HepG2 (cell line): Measurements from ENCODE around the gene AGT. TPM values are rescaled to one million over a fixed set of nuclear protein-coding genes. Genes with fewer than 3 reads are reported as not detected.

ENCODE experiments used
- ATAC-seq: fragments of 200-7000 bp; cut with Tn5 transposase; 3 replicates; pipeline ENCODE4 v1.9.1; 2020; ENCODE audit warnings: mild to moderate bottlenecking, moderate library complexity
- BruUV-seq: library from RNA; stranded (reverse); fragments of 400-500 nt; replicated peaks from 2 replicates; lab custom pipeline; 2021; lab: Mats Ljungman, UMichigan
- CTCF ChIA-PET: fragments of 300-600 bp; formaldehyde crosslinking; extraction: SDS; loops from one replicate; lab custom pipeline; 2021; ENCODE audit warnings: low total read pairs, inconsistent platforms, low intra/inter-chr PET ratio; lab: Yijun Ruan, JAX
- POLR2A ChIA-PET: fragments of 350-600 bp; sonication (Branson Sonifier 250); formaldehyde crosslinking; loops from one replicate; lab custom pipeline; 2020; ENCODE audit warnings: antibody characterized with exemption, inconsistent platforms; lab: Yijun Ruan, JAX
- DNase-seq: peaks from one replicate; pipeline ENCODE4 v3.0.0-alpha.2; 2015; ENCODE audit warnings: low spot score
- FAIRE-seq: peaks from 3 replicates; lab custom pipeline; 2011; peaks lifted over from hg19 to GRCh38; lab: Jason Lieb, UNC
- H2AFZ ChIP-seq: one replicate; pipeline ENCODE4 v1.6.1; 2011; ENCODE audit warnings: low read length, inconsistent platforms
- H3K27ac ChIP-seq: fragments of 300-600 bp; 3 replicates; pipeline ENCODE4 v1.8.0; 2011; ENCODE audit warnings: mixed run types, mild to moderate bottlenecking, mixed read lengths, low read length, inconsistent platforms; ENCODE audit not compliant: insufficient read depth; ENCODE audit errors: extremely low read length
- H3K27me3 ChIP-seq, 2 experiments: fragments of 200-600 bp in 1 of 2; 2 replicates in 1 of 2; 3 replicates in 1 of 2; pipeline versions ENCODE4 v1.6.0 to v1.8.0; 2011; ENCODE audit warnings: low read length in 2 of 2, mild to moderate bottlenecking in 2 of 2, moderate library complexity in 2 of 2, inconsistent platforms in 1 of 2; ENCODE audit not compliant: insufficient read depth in 2 of 2, control insufficient read depth in 1 of 2
- H3K36me3 ChIP-seq, 2 experiments: fragments of 200-600 bp in 1 of 2; replicated peaks in 1 of 2; 2 replicates in 1 of 2; 3 replicates in 1 of 2; pipeline versions ENCODE4 v1.5.1 to v1.8.0; 2011; ENCODE audit warnings: low read length in 2 of 2, inconsistent platforms in 1 of 2; ENCODE audit not compliant: insufficient read depth in 2 of 2, control insufficient read depth in 1 of 2
- H3K4me1 ChIP-seq: 2 replicates; pipeline ENCODE4 v1.5.1; 2012; ENCODE audit warnings: low read length, inconsistent platforms; ENCODE audit not compliant: insufficient read depth
- H3K4me2 ChIP-seq: 2 replicates; pipeline ENCODE4 v1.6.0; 2011; ENCODE audit warnings: low read depth, low read length, inconsistent platforms
- H3K4me3 ChIP-seq, 3 experiments: fragments of 200-600 bp in 1 of 3; sonication (generic), shearing (Covaris generic) in 1 of 3; replicated peaks in 1 of 3; 2 replicates each; pipeline ENCODE4 v1.5.1; 2011 to 2016; ENCODE audit warnings: low read length in 3 of 3, inconsistent platforms in 2 of 3, low read depth in 2 of 3, mild to moderate bottlenecking in 2 of 3, control low read depth in 1 of 3, mixed read lengths in 1 of 3; ENCODE audit not compliant: insufficient read depth in 1 of 3
- H3K79me2 ChIP-seq: one replicate; pipeline ENCODE4 v1.6.1; 2011; ENCODE audit warnings: low read length, inconsistent platforms; ENCODE audit not compliant: insufficient read depth
- H3K9ac ChIP-seq: 2 replicates; pipeline ENCODE4 v1.6.0; 2011; ENCODE audit warnings: mild to moderate bottlenecking, low read depth, low read length, inconsistent platforms; ENCODE audit not compliant: insufficient read depth
- H3K9me3 ChIP-seq: 2 replicates; pipeline ENCODE4 v1.5.1; 2012; ENCODE audit warnings: mild to moderate bottlenecking, low read length
- H4K20me1 ChIP-seq: 2 replicates; pipeline ENCODE4 v1.6.0; 2011; ENCODE audit warnings: inconsistent platforms, mild to moderate bottlenecking, low read length, moderate library complexity; ENCODE audit not compliant: insufficient read depth
- GABPB1 ChIP-seq: IDR thresholded peaks from 2 replicates; pipeline ENCODE4 v1.6.1; 2016; ENCODE audit warnings: mild to moderate bottlenecking, missing genetic modification reagents, moderate library complexity, missing compliant biosample characterization
- HDAC1 ChIP-seq: sonication (generic); formaldehyde crosslinking; IDR thresholded peaks from 2 replicates; pipeline ENCODE4 v1.5.1; 2020; ENCODE audit warnings: mild to moderate bottlenecking, missing genetic modification reagents
- HIC2 ChIP-seq: sonication (generic); formaldehyde crosslinking; IDR thresholded peaks from 2 replicates; pipeline ENCODE4 v1.9.0; 2022; ENCODE audit warnings: low read depth, missing genetic modification reagents
- HNRNPL ChIP-seq: fragments of 200-400 bp; formaldehyde crosslinking; IDR thresholded peaks from 2 replicates; pipeline ENCODE4 v1.6.1; 2017; ENCODE audit warnings: mild to moderate bottlenecking, low read depth, low read length
- PRPF4 ChIP-seq: fragments of 200-400 bp; formaldehyde crosslinking; IDR thresholded peaks from 2 replicates; pipeline ENCODE4 v1.6.1; 2016; ENCODE audit warnings: low read length, low read depth; ENCODE audit not compliant: poor library complexity, severe bottlenecking
- UBTF ChIP-seq: sonication (generic); formaldehyde crosslinking; IDR thresholded peaks from 2 replicates; pipeline ENCODE4 v1.4.0; 2020; ENCODE audit warnings: mild to moderate bottlenecking, missing genetic modification reagents
- ZBTB25 ChIP-seq: IDR thresholded peaks from 2 replicates; pipeline ENCODE4 v1.6.1; 2018; ENCODE audit warnings: missing genetic modification reagents
- WGBS: methylation state at CpG from one replicate; pipeline ENCODE4 v1.1.6; 2017; ENCODE audit warnings: low lambda C conversion rate; 5-methylcytosine and 5-hydroxymethylcytosine counted together
- in situ Hi-C: cut with HindIII; loops from 2 replicates; pipeline ENCODE4 v1.10.0; 2017; ENCODE audit warnings: low pct_unique_long_range_greater_than_20kb; ENCODE audit not compliant: extremely low pct_ligation_motif_present
- intact Hi-C: fragments of 100-400 bp; cut with micrococcal nuclease; formaldehyde crosslinking; loops from one replicate; pipeline ENCODE4 v1.10.0; 2022; ENCODE audit not compliant: unreplicated experiment
- polyA plus RNA-seq, 8 experiments: library from polyadenylated mRNA; depleted of rRNA in 3 of 8; stranded (reverse) in 7 of 8; unstranded in 1 of 8; fragments of >200 nt; fragmentation: Illumina TruSeq in 4 of 8; extraction: Trizol in 4 of 8; gene quantifications; 2 replicates each; pipeline versions ENCODE4 v1.2.1 to v1.2.3, GENCODE V29; 2011 to 2016; ENCODE audit warnings: low read depth in 4 of 8, missing spikeins in 1 of 8, mixed read lengths in 1 of 8; ENCODE audit not compliant: insufficient read depth in 1 of 8
- total RNA-seq, 5 experiments: library from RNA; depleted of rRNA; stranded (reverse); fragments of >200 nt; fragmentation: Illumina TruSeq; extraction: Trizol; gene quantifications; 2 replicates each; pipeline ENCODE4 v1.2.3, GENCODE V29; 2016; ENCODE audit warnings: low read depth in 1 of 5
- TF ChIP-seq, protein P1 (sequence below): sonication (generic); formaldehyde crosslinking; IDR thresholded peaks from 2 replicates; pipeline ENCODE4 v1.4.0; 2020; ENCODE audit warnings: missing genetic modification reagents, borderline replicate concordance
- TF ChIP-seq, protein P2 (sequence below): sonication (generic); formaldehyde crosslinking; IDR thresholded peaks from 2 replicates; pipeline ENCODE4 v1.9.0; 2021; ENCODE audit warnings: missing genetic modification reagents, mild to moderate bottlenecking, borderline replicate concordance

Gene AGT
- total and polyA plus RNA-seq, 2 of the 13 experiments (the other 11 are each of a cell fraction or from before 2014, with no cell fraction given), result 892 to 2,071 TPM

- DNase-seq (no peak), FAIRE-seq (no peak), ATAC-seq (peak; percentile 11)
- ChIA-PET CTCF (no interaction called here), POLR2A (interaction anchor here (1.0 to 3.9 kb wide), 7 partner anchors 16 to 51 kb away, joined by 3 to 46 read pairs (median 9); partner anchors contain the start of gene AGT)
- TF ChIP-seq, protein P1, sequence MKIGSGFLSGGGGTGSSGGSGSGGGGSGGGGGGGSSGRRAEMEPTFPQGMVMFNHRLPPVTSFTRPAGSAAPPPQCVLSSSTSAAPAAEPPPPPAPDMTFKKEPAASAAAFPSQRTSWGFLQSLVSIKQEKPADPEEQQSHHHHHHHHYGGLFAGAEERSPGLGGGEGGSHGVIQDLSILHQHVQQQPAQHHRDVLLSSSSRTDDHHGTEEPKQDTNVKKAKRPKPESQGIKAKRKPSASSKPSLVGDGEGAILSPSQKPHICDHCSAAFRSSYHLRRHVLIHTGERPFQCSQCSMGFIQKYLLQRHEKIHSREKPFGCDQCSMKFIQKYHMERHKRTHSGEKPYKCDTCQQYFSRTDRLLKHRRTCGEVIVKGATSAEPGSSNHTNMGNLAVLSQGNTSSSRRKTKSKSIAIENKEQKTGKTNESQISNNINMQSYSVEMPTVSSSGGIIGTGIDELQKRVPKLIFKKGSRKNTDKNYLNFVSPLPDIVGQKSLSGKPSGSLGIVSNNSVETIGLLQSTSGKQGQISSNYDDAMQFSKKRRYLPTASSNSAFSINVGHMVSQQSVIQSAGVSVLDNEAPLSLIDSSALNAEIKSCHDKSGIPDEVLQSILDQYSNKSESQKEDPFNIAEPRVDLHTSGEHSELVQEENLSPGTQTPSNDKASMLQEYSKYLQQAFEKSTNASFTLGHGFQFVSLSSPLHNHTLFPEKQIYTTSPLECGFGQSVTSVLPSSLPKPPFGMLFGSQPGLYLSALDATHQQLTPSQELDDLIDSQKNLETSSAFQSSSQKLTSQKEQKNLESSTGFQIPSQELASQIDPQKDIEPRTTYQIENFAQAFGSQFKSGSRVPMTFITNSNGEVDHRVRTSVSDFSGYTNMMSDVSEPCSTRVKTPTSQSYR (CRISPR knock-in tag), result peak; percentile 64
- TF ChIP-seq UBTF (0 out of 2 replicates have a peak, but pooled peaks have one; percentile 8), ZBTB25 (CRISPR knock-in tag) (no peak), GABPB1 (CRISPR knock-in tag) (0 out of 2 replicates have a peak, but pooled peaks have one; percentile 20), HDAC1 (CRISPR knock-in tag) (0 out of 2 replicates have a peak, but pooled peaks have one; percentile 26), PRPF4 (peak; percentile 37), HIC2 (CRISPR knock-in tag) (0 out of 2 replicates have a peak, but pooled peaks have one; percentile 53), HNRNPL (0 out of 2 replicates have a peak, but pooled peaks have one; percentile 60)
- TF ChIP-seq, protein P2, sequence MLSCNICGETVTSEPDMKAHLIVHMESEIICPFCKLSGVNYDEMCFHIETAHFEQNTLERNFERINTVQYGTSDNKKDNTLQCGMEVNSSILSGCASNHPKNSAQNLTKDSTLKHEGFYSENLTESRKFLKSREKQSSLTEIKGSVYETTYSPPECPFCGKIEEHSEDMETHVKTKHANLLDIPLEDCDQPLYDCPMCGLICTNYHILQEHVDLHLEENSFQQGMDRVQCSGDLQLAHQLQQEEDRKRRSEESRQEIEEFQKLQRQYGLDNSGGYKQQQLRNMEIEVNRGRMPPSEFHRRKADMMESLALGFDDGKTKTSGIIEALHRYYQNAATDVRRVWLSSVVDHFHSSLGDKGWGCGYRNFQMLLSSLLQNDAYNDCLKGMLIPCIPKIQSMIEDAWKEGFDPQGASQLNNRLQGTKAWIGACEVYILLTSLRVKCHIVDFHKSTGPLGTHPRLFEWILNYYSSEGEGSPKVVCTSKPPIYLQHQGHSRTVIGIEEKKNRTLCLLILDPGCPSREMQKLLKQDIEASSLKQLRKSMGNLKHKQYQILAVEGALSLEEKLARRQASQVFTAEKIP (CRISPR knock-in tag), result no peak
- Histone ChIP-seq H3K9me3 (no peaks in the 10 kb centered on the region), H3K4me1 (peaks cover 88% of the 10 kb centered on the region), H3K4me2 (peak overlapping the region; percentile 87), H2AFZ (no peak overlapping the region), H3K27ac (no peak overlapping the region), H3K9ac (no peak overlapping the region; the same call in 1 of the 2 replicates), H3K4me3 (peak overlapping the region in 2 of 3 experiments; percentile 31 to 68; a peak in 3 of 6 replicates), H3K36me3 (no peaks in the 10 kb centered on the region), H3K79me2 (no peaks in the 10 kb centered on the region), H3K27me3 (no peaks in the 10 kb centered on the region), H4K20me1 (no peaks in the 10 kb centered on the region)
- in situ Hi-C loops (no loop called here), intact Hi-C loops (loop anchor here (5.0 kb wide), 1 partner anchor 40 kb away; the partner anchor contains the start of gene AGT)
- WGBS, result 31% methylated on average over 6 of the region's 6 CpGs
- no TSS peak for BruUV-seq
These were observed 38.5 kb upstream of the AGT start for GRCh38 chr1:230752407-230752806.
